Bone marrow (tissue), 2 donors: ENCODE data around the gene VHLL.
A peak's percentile ranks its signal among the peaks of the same experiment; 100 is the strongest.
"Not testable (repeated sequence)": the region's sequence is repeated elsewhere in the genome, so short reads cannot be mapped to it uniquely, and the experiment has no call there.

Experiments
- DNase-seq, 2 donors: peaks; one replicate each; lab custom pipeline; 2025; lab: John Stamatoyannopoulos, UW

VHLL gene

DNA sequence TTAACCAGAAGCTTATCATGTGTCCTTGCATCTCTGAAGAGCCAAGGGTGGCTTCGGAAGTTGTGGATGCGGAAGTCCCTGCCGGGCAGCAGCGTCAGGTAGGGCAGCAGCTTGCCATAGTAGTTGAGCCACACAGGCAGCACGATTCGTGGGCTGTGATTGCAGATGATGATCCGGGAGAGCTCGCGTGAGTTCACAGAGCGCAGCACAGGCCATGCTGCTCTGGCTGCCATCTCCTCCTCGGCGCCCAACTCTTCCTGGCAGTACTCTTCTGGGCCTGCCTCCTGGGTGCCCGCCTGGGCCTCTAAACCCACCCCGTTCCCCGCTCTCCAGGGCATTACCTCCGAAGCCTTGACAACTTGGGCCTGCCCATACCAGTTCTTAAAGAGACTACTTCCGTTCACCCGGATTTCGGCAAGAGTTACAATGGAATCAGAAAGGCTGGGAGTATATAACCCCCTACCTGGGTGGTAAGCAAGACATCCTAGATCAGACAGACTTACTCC lies at the start of gene VHLL:
TSS of gene VHLL (minus strand) at position 456 of the 506 bp plus-strand sequence. CDS start at position 338, 118 bp downstream.
- no peak for DNase-seq

DNA sequence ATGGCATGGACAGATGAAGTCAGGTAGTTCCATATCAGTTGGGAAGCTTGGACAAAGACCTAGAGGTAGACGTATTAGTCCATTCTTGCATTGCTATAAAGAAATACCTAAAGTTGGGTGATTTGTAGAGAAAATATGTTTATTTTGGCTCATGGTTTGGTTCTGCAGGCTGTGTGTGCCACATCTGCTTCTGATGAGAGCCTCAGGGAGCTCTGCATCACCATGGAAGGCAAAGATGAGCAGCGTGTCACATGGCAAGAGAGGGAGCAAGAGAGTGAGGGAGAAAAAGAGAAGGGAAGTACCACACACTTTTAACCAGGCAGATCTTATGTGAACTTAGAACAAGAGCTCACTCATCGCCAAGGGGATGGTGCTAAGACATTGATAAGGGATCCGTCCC lies 48.2 kb upstream of the VHLL start:
- DNase-seq = no peak

DNA sequence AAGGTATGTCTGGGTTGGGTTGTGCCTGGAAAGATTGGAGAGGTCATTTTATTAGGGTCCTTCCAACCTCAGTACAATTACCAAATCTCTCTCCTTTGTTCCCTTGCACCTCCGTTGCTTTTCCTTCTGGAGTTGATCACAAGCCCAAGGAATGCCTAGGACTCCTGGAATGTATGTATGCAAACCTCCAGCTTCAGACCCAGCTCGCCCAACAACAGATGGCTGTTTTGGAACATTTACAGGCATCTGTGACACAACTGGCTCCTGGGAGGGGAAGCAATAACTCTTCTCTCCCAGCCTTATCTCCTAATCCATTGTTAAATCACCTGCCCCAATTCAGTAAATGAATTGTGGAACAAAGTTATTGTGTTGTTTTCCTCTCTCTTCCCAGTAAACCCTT lies 47.5 kb upstream of the VHLL start:
- no peak for DNase-seq

DNA sequence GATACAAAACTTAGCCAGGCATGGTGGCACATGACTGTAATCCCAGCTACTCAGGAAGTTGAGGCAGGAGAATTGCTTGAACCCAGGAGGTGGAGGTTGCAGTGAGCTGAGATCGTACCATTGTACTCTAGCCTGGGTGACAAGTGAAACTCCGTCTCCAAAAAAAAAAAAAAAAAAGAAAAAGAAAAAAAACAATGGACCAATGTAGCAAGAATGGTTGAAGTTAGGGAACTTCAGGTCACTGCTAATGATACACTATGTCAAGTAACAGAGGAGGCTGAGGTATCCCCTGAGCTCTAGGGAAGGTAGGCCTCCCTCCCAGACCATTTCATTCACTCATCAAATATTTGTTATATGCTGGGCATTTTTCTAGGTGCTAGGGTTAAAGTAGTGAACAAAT lies 46.9 kb upstream of the VHLL start:
- DNase-seq = not testable (repeated sequence)

DNA sequence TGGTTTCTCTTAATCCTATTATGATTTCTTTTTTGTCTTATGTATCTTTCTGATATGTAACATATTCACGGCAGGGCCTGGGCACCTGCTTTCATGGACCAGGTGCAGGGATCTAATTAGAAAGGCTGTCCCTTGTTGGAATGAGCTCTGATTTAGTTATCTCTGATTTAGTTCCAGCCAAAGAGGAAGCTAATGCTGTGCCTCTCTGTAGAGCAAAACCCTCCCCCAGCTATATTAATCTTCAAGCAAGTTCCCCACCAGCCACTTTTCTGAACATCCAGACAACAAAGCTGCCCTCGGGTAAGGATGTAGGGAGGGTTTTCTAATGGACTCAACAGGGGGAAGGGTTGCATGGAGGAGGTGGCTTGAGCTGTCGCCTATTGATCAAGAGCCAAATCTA lies 45.3 kb upstream of the VHLL start:
- no peak for DNase-seq

DNA sequence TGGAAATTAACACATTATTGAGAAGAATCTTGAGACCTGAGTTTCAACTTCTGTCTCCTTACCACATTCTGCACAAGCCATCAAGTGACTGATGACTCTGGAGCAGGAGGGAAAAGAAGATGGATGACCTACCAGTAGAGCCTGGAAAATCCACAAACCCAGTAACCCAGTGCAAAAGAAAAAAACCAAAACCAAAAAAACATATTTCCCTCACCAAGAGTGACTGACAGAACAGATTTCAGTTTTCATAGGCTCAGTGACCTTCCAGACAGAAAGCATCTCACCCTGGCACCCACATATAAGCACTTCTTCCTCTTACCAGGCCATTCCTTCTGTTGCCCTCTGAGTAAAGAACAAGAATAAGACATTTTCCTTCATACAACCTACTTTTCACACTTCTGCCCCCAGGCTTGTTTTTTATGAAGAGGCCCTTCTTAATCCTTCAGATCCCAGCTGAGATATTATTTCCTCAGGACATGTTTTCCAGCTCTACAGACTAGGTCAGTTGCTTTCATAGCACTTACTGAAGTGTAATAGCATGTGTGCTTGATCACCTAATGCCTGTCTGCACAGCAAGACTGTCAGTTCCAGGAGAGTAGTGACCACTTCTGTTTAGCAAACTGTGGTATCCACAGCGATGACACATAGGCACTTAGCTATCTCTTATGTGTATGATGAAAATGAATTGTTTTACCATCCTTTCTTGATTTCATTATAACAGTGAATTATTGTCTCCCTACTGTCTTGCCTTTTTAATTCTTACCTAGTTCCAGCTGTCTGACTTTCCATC lies 43.3 kb upstream of the VHLL start:
- no peak for DNase-seq

DNA sequence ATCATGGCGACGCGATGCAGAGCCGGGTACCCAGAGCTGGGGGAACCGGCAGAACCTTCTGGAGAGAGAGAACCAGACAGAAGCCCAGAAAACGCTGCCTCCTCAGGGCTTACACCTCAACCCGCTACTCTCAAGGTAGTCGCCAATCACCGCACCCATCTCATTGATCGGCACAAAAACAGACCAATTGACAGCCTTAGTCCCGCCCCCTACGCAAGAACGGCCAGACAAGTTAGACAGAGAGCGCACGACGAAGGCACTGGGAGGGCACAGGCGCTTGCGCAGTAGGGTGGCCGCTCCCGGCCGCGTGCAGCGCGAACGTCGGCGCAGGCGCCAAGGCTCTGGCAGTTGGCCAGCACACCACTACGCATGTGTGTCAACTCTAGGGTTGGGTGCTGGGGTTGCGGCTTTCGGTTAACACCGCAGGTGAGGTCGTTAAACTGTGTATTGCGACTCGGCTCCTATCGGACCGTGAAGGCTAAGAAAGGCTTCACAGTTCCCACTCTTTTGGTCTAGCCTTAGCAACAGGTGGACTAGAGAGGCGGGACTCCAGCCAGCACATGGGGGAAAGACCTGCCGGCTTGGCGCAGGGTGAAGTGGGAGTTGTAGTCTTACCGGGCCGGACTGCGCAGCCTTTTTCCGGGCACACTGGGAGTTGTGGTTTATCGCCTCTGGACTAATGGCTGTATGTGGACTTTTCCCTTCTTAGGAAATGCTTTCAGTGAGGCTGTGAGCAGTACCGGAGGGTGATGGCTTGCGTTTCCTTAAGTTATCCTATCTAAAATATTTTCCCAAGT lies 39.3 kb upstream of the VHLL start, which contains the start of the genes CCT3 and TSACC:
TSS of gene CCT3 (minus strand) at position 113 of the 797 bp plus-strand sequence. CDS start at position 5, 108 bp downstream.
TSS of gene TSACC (plus strand) at position 347 of the 797 bp plus-strand sequence. CDS start 1,232 bp downstream, outside the sequence.
- peak; percentile 98 to 100 for DNase-seq

DNA sequence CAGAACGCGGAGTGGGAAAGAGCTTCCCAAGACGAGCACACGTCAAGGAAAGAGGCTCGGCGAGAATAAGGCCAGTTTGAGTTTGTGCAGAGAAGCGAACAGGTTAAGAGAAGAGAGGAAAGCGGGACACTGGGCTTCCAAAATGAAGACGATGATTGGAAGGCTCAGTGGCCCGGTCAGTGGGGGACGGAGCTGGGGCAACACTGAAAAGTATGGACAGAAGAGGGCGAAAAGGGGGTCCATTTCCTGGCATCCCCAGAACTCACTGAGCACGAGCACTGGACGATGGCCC lies 38.7 kb upstream of the VHLL start:
- no peak for DNase-seq

DNA sequence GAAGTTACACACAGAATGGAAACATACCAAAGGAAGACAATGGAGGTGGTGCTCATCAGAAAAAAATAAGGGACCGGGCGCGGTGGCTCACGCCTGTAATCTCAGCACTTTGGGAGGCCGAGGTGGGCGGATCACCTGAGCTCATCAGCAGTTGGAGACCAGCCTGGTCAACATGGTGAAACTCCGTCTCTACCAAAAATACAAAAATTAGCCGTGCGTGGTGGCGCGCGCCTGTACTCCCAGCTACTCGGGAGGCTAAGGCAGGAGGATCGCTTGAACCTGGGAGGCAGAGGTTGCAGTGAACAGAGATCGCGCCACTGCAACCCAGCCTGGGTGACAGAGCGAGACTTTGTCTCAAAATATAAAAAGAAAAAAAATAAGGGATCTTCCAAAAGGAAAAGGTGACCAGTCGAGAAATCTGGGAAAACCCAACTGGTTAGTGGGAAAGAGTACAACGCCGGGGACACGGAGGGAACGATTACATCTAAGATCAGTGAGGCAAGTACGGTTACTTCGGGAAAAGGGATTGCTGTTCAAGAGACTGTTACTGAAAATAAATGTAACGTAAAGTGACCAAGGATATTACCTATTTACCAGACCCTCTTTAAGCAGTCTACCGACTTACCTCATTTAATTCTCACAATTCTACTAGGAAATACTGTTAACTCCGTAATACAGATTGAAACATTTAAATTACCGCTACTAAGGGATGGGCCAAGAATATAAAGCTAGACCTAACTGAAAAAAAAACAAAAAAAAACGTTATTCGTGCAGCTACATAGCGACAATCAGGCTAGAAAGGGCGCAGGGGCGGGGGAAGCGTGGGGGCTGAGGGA lies 38.2 kb upstream of the VHLL start:
- no peak for DNase-seq

DNA sequence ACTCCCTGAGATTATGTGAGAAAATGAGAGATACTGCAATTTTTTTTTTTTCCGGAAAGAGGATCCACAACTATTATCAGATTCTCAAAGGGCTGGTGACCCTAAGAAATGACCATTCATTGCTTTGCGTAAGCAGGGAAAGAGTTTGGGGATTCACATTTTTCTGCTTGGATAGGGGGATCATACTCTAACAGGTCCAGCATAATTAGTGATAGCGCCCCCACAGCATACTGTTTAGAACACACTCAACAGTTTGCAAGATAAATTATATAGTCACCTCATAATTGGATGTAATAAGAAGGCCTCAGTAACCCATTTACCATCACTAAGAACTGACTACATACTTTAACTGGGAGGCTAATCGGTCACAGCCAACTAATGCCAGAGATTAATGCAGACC lies 37.1 kb upstream of the VHLL start:
- no peak for DNase-seq

DNA sequence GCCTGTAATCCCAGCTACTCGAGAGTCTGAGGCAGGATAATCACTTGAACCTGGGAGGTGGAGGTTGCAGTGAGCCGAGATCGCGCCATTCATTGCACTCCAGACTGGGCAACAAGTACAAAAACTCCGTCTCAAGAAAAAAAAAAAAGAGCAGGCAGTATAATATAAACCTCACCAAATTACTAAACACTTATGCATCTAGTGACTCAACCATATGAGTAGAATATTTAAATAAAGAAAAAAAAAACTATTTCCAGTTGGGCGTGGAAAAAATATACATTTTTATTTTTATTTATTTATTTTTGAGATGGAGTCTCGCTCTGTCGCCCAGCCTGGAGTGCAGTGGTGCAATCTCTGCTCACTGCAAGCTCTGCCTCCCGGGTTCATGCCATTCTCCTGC lies 24.1 kb upstream of the VHLL start:
- DNase-seq = not testable (repeated sequence)

DNA sequence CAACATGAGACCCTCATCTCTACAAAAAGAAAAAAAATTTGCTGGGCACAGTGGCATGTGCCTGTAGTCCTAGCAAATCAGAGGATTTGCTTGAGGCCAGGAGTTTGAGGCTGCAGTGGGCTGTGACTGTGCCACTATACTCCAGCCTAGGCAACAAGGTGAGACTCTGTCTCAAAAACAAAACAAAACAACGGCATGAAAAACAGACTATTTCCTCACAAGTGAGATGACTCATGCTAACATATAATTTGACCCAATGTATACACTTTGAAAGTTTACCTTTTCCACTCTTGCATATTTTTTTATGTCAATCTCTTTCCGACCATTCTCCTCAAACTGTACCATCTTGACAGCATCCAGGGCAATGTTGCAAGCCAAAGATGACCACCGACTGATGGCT lies 21.5 kb upstream of the VHLL start:
- DNase-seq = no peak

DNA sequence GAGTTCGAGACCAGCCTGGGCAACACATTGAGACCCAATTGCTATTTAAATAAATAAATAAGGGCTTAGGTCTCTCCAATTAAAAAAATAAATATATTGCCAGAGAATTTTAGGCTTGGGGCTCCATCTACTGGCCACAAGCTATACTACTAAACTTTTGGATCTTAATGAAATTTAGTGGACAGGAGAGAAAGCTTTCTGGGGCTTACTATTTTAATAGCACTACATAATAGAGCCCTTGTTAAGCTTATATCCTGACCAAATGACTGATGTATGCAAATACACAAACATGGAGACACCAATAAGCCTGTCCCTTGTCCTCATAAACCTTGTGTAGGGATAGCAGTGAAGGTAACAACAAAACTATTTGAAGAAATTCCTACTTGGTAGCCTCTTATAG lies 20.6 kb upstream of the VHLL start:
- peak in 1 of 2 donors; percentile 2 for DNase-seq

DNA sequence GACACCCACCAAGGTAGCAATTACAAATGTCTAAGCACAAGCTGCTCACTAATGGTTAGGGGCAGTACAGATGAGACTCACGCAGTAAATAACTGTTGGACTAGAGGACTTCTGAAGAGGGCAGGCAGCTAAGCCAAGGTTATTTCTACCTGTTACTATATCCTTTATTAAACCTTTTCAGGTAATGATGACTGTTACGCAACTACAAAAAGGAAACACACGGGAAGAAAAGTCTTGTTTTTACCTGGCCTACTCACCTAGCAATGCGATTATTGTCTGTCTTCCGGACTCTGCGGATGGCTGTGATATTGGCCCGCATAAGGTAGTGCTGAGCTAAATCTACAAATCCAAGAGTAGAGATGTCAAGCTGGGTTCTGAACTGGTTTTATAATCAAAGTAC lies 17.8 kb upstream of the VHLL start:
- no peak for DNase-seq

DNA sequence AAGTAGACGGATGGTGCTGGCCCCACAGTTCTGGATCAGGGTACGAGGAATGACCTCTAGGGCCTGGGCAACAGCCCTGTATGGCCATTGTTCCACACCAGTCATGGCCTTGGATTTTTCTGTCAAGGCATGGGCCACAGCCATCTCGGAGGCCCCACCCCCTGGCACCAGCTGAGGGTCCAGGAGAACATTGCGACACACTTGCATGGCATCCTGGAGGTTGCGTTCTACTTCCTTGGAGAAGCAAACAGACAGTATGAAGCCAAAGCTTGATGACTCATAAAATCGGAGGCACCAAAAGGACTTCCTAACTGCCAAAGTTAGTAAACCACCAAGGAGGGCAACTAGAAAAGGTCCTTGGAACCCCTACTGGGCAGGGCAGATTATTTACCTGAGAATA lies 11.9 kb upstream of the VHLL start:
- DNase-seq = no peak

DNA sequence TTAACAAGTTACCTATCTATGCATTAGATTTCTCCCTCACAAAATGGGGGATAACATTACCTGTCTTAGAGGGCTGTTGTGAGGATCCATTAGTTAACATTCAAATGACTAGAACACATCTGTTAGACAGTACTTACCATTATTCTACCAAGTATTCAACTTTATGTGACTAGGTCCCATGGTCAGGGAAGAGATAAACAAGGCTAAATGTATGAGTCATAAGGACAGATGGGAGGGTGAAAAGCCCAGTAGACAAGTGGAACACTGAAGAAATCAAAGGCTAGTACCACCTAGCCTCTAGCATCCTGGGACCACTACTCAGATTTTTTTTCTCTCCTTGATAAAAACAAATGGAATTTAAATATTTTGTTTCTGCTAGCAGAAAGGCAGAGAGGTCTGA lies 9.0 kb upstream of the VHLL start:
- DNase-seq = no peak

DNA sequence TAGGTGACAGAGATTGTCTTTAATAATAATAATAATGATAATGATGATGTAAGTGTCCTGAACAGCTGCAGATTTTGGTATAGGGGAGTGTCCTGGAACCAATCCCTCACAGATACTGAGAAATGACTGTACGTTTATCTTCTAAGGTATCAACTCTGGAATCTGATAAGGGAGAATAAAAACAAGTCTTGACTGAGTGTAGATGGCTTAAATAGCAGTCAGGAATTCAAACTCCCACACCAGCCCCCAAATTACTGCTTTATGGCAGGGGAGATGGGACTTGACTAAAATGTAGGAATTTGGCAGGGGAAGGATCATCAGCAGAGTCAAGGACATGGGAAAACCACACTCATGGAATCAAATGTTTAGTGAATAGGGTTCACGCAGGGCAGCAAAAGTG lies 6.1 kb upstream of the VHLL start:
- no peak for DNase-seq

DNA sequence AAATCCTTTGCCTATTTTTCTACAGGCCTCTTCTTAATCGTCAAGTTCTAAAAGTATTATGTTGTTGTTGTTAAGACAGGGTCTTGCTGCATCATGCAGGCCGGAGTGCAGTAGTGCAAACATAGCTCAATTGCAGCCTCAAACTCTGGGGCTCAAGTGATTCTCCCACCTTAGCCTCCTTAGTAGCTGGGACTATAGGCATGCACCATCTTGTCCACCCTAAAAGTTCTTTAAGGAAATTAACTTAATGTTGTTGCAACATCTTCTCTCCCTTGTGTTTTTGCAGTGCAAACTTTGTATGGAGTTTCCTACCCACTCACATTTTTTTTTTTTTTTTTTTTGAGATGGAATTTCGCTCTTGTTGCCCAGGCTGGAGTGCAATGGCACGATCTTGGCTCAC lies 4.1 kb upstream of the VHLL start:
- no peak for DNase-seq

DNA sequence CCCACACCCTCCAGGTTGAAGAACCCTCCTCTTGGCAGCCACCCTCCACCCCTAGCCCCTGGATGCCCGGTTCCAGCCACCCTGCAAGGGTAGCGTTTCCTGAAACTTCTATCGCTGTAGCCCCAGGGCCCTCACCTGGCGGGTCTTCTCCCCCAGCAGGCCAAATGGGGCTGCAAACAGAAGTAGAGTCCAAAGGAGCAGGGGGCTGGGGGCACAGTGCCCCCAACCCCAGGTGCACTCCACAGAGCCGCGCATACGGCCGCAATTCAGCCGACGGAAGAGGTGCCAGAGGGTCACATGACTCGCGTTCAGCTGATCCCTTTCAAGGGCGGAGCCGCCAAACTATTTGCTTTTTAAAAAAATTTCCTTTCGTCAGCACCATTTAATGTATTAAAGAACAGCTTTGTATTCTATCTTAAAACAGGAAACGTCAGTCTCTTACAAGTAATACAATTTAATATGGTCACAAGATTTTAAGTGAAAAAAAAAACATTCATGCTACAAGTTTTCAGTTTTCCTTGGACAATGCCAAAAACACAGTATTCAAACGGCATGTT lies 3.6 kb downstream of the VHLL start, which contains the start of gene GLMP:
TSS of gene GLMP (minus strand) at position 289 of the 557 bp plus-strand sequence. CDS start at position 255, 34 bp downstream.
- DNase-seq = peak; percentile 11 to 14

DNA sequence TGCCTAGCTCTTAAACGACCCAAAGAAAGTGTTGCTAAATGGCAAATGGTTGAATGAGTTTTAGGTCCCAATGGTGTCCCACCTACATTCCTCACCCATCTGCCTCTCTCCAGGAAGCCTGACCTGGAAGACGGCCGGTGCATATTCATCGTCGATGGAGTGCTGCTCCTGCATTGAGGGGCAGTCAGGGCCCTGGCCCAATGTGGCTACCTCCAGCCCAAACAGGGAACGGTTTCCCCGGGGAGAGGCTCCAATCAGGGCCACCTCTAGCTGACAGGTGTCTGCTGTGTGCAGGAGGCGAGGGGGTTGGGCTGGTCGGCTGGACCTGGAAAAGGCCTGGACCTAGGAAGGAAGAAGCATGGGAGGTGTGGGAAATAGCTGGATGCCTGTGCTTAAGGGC lies 5.2 kb downstream of the VHLL start:
- DNase-seq = no peak

DNA sequence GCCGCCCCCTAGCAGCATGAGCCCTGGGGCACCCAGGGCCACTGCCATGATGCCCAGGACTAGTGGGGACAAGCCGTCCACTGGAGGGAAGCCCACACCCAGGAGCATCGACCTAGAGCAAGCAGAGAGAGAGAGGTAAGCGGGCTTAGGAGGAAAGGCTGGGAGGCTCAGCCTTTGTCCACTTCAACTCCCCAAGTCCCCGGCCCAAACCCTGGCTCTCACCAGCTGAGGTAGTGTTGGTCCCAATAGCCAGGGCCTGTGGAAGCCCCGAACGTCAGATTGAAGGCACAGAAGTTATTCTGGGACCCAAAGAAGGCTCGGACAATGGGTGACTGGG lies 6.0 kb downstream of the VHLL start:
- DNase-seq = no peak
